Transverse colon (tissue), 4 donors: ENCODE results near the gene ARID4A. TPM values are rescaled to one million over a fixed set of nuclear protein-coding genes. Genes with fewer than 3 reads are reported as not detected.
"Not testable (repeated sequence)": the region's sequence is repeated elsewhere in the genome, so short reads cannot be mapped to it uniquely, and the experiment has no call there.

Experiments
- DNase-seq: peaks from one replicate; pipeline ENCODE4 v3.0.0-alpha.2; 2019
- H3K27ac ChIP-seq, 4 donors: fragments of 200-600 bp; sonication (generic); 2 replicates each; pipeline ENCODE4 v1.5.1; 2016 to 2018; ENCODE audit warnings: inconsistent platforms in 4 of 4
- H3K27me3 ChIP-seq: fragments of 200-600 bp; sonication (generic); 2 replicates; pipeline ENCODE4 v1.5.1; 2017; ENCODE audit warnings: inconsistent platforms
- H3K36me3 ChIP-seq, 4 donors: fragments of 200-600 bp; sonication (generic); 2 replicates each; pipeline ENCODE4 v1.5.1; 2017 to 2019; ENCODE audit warnings: inconsistent platforms in 4 of 4
- H3K4me1 ChIP-seq, 4 donors: fragments of 200-600 bp; sonication (generic); 2 replicates each; pipeline ENCODE4 v1.5.1; 2017 to 2020; ENCODE audit warnings: inconsistent platforms in 4 of 4
- H3K4me3 ChIP-seq, 4 donors: fragments of 200-600 bp; sonication (generic); 1 replicate in 1 of 4; 2 replicates in 3 of 4; pipeline versions ENCODE4 v1.5.1 to v1.6.1; 2017 to 2019; ENCODE audit warnings: inconsistent platforms in 4 of 4
- H3K9me3 ChIP-seq, 2 donors: fragments of 200-600 bp; sonication (generic); 2 replicates each; pipeline ENCODE4 v1.5.1; 2017 to 2019; ENCODE audit warnings: inconsistent platforms in 2 of 2
- CTCF ChIP-seq, 5 experiments: fragments of 200-600 bp in 3 of 5; fragments of 450-650 bp in 2 of 5; sonication (generic) in 3 of 5; IDR thresholded peaks; 1 replicate in 2 of 5; 2 replicates in 3 of 5; pipeline ENCODE4 v1.5.1; 2016 to 2017; ENCODE audit warnings: antibody characterized with exemption in 5 of 5, inconsistent platforms in 3 of 5, mild to moderate bottlenecking in 2 of 5, moderate library complexity in 1 of 5
- EP300 ChIP-seq: sonication (generic); formaldehyde crosslinking; IDR thresholded peaks from one replicate; pipeline ENCODE4 v1.6.1; 2017; ENCODE audit warnings: antibody characterized with exemption, low read depth
- POLR2A ChIP-seq: fragments of 450-650 bp; IDR thresholded peaks from one replicate; pipeline ENCODE4 v1.6.1; 2016; ENCODE audit warnings: antibody characterized with exemption, mild to moderate bottlenecking, moderate library complexity
- POLR2AphosphoS5 ChIP-seq, 3 donors: sonication (generic); formaldehyde crosslinking; IDR thresholded peaks; one replicate each; pipeline ENCODE4 v1.6.1; 2016; ENCODE audit warnings: antibody characterized with exemption in 3 of 3
- WGBS, 2 donors: methylation state at CpG; one replicate each; pipeline ENCODE4 v1.1.5; 2018; ENCODE audit warnings: low coverage in 1 of 2; 5-methylcytosine and 5-hydroxymethylcytosine counted together
- in situ Hi-C, 4 donors: fragments of 200-750 bp; cut with MboI; loops; one replicate each; pipeline versions ENCODE4 v1.15.0 to v1.15.1; 2017; ENCODE audit warnings: low sequenced_read_pairs in 3 of 4, low pct_ligation_motif_present in 1 of 4, low pct_unique_long_range_greater_than_20kb in 1 of 4
- intact Hi-C: fragments of 100-400 bp; cut with DNase I; formaldehyde crosslinking; loops from one replicate; pipeline ENCODE4 v1.15.1; 2023; ENCODE audit warnings: low total_unique reads
- total RNA-seq, 4 donors: library from RNA; depleted of rRNA; stranded (reverse); fragments of >200 nt; gene quantifications; one replicate each; pipeline ENCODE4 v1.1.0, GENCODE V29; 2016

ARID4A gene
- total RNA-seq: 10 to 100 TPM; 20.6 to 46.4 (median 22.6) TPM

- Histone ChIP-seq H3K9me3 (no peaks in the 10 kb centered on the region), H3K4me1 (peaks cover 14 to 31% (median 22%) of the 10 kb centered on the region in 4 donors), H3K27me3 (no peaks in the 10 kb centered on the region), H3K27ac (peak within 1 kb of the TSS; percentile 96 to 100 (median 98)), H3K4me3 (peak within 1 kb of the TSS; percentile 77 to 94 (median 92)), H3K36me3 (peaks cover 0 to 21% (median under 1%) of the 10 kb centered on the region in 4 donors)
- whole genome bisulfite sequencing, 2 donors: 0% methylated on average over 30 of the region's 79 CpGs; no CpG with 5 or more reads in 1 of the 2 donors
- intact Hi-C loops: loop anchor here (2.0 to 10.0 kb wide), 2 partner anchors 18 to 54 kb away; partner anchors contain the start of gene PSMA3
- TF ChIP-seq POLR2A (peak; percentile 97), POLR2AphosphoS5 (IDR thresholded peaks at IDR 0.05) (peak; percentile 96 to 97 (median 97)), CTCF (IDR thresholded peaks at IDR 0.05) (no peak), EP300 (no peak)
- peak; percentile 92 for DNase-seq
- in situ Hi-C loops: loop anchor here in 2 of 4 donors (10.0 kb wide), 1 partner anchor 54 kb away; the partner anchor contains the start of gene PSMA3 (in 2 of the 2)
These were observed at the start of gene ARID4A for GRCh38 chr14:58298477-58299400. ARID4A (plus strand) TSS chr14:58298555; CDS start chr14:58299855, 1,300 bp downstream.

- in situ Hi-C loops: loop anchor here in 2 of 4 donors (10.0 kb wide), 1 partner anchor 45 kb away; the partner anchor contains the start of gene ARID4A (in 2 of the 2)
- Histone ChIP-seq H3K36me3 (peaks cover 0 to 39% (median 8%) of the 10 kb centered on the region in 4 donors), H3K4me1 (peaks cover 11 to 27% (median 18%) of the 10 kb centered on the region in 4 donors), H3K27ac (no peak overlapping the region), H3K4me3 (no peak overlapping the region), H3K27me3 (no peaks in the 10 kb centered on the region), H3K9me3 (no peaks in the 10 kb centered on the region)
- TF ChIP-seq POLR2A (no peak), CTCF (IDR thresholded peaks at IDR 0.05) (no peak), POLR2AphosphoS5 (IDR thresholded peaks at IDR 0.05) (no peak), EP300 (no peak)
- no peak for DNase-seq
- intact Hi-C loops: loop anchor here (10.0 kb wide), 1 partner anchor 45 kb away; the partner anchor contains the start of gene ARID4A
- WGBS, 2 donors: 93 to 97% methylated on average over 5 to 8 of the region's 8 CpGs
These were observed 48.7 kb upstream of the ARID4A start for GRCh38 chr14:58249611-58250010.

- 94 to 96% methylated on average over 3 to 4 of the region's 4 CpGs for WGBS, 2 donors
- Histone ChIP-seq H3K9me3 (no peaks in the 10 kb centered on the region), H3K27ac (no peak overlapping the region), H3K27me3 (no peaks in the 10 kb centered on the region), H3K4me1 (no peaks in the 10 kb centered on the region), H3K4me3 (no peak overlapping the region), H3K36me3 (peaks cover 0 to 70% (median 23%) of the 10 kb centered on the region in 4 donors)
- no peak for DNase-seq
- in situ Hi-C loops (no loop called here), intact Hi-C loops (no loop called here)
- TF ChIP-seq EP300 (no peak), CTCF (IDR thresholded peaks at IDR 0.05) (no peak), POLR2A (no peak), POLR2AphosphoS5 (IDR thresholded peaks at IDR 0.05) (no peak)
These were observed 40.2 kb upstream of the ARID4A start for GRCh38 chr14:58258156-58258555.

- H3K9me3 ChIP-seq, in situ Hi-C loops, intact Hi-C loops, H3K27me3 ChIP-seq, H3K4me3 ChIP-seq, H3K4me1 ChIP-seq, H3K27ac ChIP-seq, DNase-seq: not testable (repeated sequence)
- WGBS, 2 donors: 75 to 97% methylated on average over 1 to 10 of the region's 10 CpGs
- peaks cover 0 to 75% (median 32%) of the 10 kb centered on the region in 4 donors for H3K36me3 ChIP-seq
These were observed 36.4 kb upstream of the ARID4A start for GRCh38 chr14:58262005-58262404.
